H1 (cell line): ENCODE measurements around the gene POU6F2. TPM values are rescaled to one million over a fixed set of nuclear protein-coding genes. Genes with fewer than 3 reads are reported as not detected.

ENCODE experiments used
- POU5F1 ChIP-seq: IDR thresholded peaks from 2 replicates; pipeline ENCODE4 v1.6.1; 2011; ENCODE audit warnings: low read depth, mild to moderate bottlenecking, low read length, moderate library complexity
- polyA plus RNA-seq, 7 experiments: library from polyadenylated mRNA; depleted of rRNA in 3 of 7; stranded (reverse) in 5 of 7; unstranded in 2 of 7; fragments of >200 nt in 5 of 7; fragments of 200-250 nt in 2 of 7; gene quantifications; 1 replicate in 5 of 7; 2 replicates in 1 of 7; 4 replicates in 1 of 7; pipeline versions ENCODE4 v1.2.1 to v1.2.3, GENCODE V29; 2011 to 2013; ENCODE audit warnings: missing spikeins in 2 of 7, mixed read lengths in 2 of 7
- total RNA-seq: library from RNA; stranded (reverse); fragmentation: NEBNext Ultra II Directional; extraction: Animal tissue kit (Norgen Biotek cat#: 25700); gene quantifications from 2 replicates; pipeline ENCODE4 v1.2.1, GENCODE V29; 2021

Gene POU6F2
- total and polyA plus RNA-seq, 2 of the 8 experiments (the other 6 are each of a cell fraction or from before 2014, with no cell fraction given) = 1.1 to 2.0 TPM

DNA sequence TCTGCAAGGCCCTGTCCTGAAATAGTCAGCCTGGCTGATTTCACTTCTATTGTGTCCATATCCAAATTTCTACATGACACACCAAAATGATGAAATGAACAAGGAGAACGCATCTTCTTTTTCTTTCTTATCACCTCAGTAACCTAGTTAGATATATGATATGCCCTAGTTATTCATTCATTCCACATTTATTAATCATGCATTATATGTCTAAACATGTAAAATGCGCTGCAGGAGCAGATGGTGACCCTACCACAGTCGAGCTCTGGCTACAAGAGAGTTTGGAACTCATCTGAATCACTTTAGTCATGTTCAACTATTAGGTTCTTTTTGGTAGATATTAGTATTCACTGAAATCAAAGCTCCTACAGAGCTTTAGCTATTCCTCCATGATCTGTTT is 36.9 kb upstream of the POU6F2 start (continued):
- TF ChIP-seq POU5F1 = no peak
